ENCODE measurements around the gene ULK1.

The ULK1 gene

DNA sequence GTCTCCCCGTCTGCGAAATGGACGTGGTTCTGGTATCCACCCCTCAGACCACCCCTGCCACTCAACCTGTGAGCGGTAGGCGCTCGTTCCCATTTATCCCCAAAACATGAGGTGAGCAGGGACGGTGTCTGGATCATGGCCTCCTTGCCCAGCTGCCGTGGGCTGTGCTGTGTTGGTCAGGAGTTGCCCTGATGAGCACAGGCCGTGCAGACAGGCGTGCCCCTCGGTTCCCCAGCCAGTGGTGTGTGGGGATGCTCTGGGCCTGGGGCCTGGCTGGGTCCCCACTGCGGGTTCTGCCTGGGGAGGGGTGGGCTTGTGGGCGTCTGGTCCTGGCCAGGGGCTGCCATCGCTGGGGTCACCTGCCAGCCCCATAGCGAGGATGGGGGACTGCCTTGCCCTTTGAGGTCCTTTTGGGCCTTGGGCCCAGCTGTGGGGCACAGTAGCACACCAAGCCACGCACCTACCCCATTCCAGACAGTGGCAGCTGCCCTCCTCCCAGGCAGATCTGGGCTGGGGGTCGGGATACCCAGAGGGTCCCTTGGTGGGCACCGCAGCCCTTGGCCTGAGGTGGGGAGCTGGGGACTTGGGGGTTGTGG lies 23.4 kb downstream of the ULK1 start:
- no peak overlapping the region for H3K4me3 ChIP-seq (ENCODE audit: low read depth, low read length)
- no peak for TF ChIP-seq CTCF (IDR thresholded peaks at IDR 0.05; ENCODE audit: low read depth, low read length)

- TF ChIP-seq CTCF (IDR thresholded peaks at IDR 0.05; ENCODE audit: low read depth, low read length): no peak
- H3K4me3 ChIP-seq (ENCODE audit: low read depth, low read length): no peak overlapping the region
Measured at GRCh38 chr12:131918311-131919050, 24.1 kb downstream of the ULK1 start.

GRCh38 chr12:131919051-131919347 lies 24.6 kb downstream of the ULK1 start:
- TF ChIP-seq CTCF (IDR thresholded peaks at IDR 0.05; ENCODE audit: low read depth, low read length): no peak

DNA sequence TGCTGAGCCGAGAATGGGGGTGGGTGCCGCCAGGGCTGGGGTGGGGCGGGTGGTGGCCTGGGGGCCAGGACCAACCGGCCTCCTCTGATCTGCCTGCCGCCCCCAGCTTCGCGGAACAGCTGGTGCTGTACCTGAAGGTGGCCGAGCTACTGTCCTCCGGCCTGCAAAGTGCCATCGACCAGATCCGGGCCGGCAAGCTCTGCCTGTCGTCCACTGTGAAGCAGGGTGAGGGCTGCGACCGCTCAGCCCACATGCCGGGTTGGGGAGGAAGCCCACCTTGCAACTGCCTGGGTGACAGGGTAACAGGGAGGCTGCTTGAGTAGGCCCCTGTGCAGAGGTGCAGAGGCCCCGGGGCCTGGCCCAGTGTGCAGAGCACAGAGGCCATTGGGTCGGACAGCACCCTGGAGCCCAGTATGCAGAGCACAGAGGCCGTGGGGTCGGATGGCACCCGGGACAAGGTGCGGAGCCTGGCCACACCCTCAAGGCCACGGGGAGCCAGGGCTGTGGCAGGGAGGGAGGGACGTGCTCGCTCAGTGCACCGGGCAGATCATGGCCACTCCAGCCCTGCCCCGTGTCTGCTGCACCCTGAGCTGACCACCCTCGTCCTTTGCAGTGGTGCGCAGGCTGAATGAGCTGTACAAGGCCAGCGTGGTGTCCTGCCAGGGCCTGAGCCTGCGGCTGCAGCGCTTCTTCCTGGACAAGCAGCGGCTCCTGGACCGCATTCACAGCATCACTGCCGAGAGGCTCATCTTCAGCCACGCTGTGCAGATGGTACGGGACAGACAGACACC lies 25.1 kb downstream of the ULK1 start:
- no peak overlapping the region for H3K4me3 ChIP-seq (ENCODE audit: low read depth, low read length)
- TF ChIP-seq CTCF (IDR thresholded peaks at IDR 0.05; ENCODE audit: low read depth, low read length): no peak

More at GRCh38 chr12:131919051-131919347, 24.6 kb downstream of the ULK1 start:
- no peak overlapping the region for H3K4me3 ChIP-seq (ENCODE audit: low read depth, low read length)

- TF ChIP-seq CTCF (IDR thresholded peaks at IDR 0.05; ENCODE audit: low read depth, low read length): no peak
- no peak overlapping the region for H3K4me3 ChIP-seq (ENCODE audit: low read depth, low read length)
Measured at GRCh38 chr12:131920157-131920508, 25.7 kb downstream of the ULK1 start.

DNA sequence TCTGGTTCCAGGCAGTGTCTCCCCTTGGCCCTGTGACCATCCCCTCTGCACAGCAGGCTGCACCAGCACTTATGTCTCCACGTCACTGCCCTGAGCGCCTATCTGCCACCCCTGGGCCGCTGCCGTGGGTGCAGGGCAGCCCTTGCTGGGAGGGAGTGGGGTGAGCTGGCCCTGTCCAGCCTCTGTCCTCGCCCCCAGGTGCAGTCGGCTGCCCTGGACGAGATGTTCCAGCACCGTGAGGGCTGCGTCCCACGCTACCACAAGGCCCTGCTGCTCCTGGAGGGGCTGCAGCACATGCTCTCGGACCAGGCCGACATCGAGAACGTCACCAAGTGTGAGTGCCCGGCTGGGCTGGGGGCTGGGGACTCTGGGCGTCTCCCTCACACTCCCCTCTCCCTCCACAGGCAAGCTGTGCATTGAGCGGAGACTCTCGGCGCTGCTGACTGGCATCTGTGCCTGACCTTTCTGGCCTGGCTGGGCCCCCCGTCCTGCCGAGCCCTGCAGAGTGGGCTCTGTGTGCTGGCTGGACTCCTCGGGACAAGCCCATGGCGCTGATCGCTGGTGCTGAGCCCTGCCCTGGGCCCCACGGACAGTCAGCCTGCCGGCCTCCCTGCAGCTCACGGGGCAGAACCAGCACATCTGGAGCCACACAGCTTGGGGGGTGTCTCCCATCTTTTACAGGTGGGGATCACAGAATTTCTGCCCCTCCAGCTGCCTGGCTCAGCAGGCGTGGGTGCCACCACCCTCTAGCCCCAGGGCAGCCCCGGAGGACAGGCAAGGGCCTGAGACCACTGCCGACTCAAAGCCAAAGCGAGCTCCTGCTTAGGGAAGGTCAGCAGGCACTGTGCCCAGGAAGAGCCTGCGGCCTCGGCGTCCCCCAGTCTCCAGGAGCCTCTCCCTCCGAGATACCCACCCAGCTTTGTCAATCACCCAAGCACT lies 26.7 kb downstream of the ULK1 start:
- no peak overlapping the region for H3K4me3 ChIP-seq (ENCODE audit: low read depth, low read length)
- no peak for TF ChIP-seq CTCF (IDR thresholded peaks at IDR 0.05; ENCODE audit: low read depth, low read length)

Data from WI38 (cell line).